GM12801 (cell line): Measurements from ENCODE around the gene CYP2F1.

Experiments used
- CTCF ChIP-seq: IDR thresholded peaks from one replicate; pipeline ENCODE4 v1.5.1; 2011; ENCODE audit warnings: control low read depth; ENCODE audit not compliant: insufficient read length; ENCODE audit errors: extremely low read depth

Gene CYP2F1

GRCh38 chr19:41166944-41167804 lies 52.9 kb downstream of the CYP2F1 start:
- TF ChIP-seq CTCF = no peak

DNA sequence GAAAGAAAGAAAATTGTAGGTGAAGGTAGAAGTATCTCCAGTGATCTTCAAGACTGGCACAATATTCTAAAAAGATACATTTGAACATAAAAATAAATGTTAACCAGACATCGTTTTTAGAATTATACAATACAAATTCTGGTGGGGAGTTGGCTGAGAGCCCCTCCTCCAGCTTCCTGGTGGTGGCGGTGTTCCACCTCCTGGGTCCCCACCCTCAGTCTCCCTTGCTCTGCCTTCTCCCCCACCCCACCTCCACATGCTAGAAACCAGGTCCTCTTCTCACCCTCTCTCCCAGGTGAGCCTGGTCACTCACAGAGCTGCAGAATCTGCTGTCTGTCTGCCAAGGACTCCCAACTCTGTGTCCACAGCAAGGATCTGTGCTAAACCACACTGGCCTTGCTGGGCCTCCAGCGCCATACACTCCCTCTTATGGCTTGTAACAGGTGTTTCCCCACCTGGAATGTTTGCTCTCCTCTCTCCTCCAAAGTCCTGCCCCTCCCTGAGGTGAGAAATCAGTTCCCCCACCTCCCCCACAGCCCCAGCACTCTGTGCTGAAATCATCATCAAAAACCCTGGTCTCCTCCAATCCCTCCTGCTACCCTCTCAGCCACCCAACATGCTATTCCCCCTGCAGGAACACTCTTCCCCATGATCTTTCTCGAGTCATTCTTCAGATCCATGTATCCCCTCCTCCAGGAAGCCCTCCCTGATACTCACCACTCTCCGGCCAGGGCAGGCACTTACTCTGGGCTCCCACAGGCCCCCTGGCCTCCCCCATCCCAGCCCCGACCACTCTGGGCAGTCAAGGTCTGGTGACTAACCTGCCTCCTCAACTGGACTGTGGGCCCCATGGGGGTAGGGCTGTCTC lies 58.3 kb downstream of the CYP2F1 start:
- TF ChIP-seq CTCF = no peak

GRCh38 chr19:41174297-41174928 lies 60.2 kb downstream of the CYP2F1 start:
- TF ChIP-seq CTCF = no peak

DNA sequence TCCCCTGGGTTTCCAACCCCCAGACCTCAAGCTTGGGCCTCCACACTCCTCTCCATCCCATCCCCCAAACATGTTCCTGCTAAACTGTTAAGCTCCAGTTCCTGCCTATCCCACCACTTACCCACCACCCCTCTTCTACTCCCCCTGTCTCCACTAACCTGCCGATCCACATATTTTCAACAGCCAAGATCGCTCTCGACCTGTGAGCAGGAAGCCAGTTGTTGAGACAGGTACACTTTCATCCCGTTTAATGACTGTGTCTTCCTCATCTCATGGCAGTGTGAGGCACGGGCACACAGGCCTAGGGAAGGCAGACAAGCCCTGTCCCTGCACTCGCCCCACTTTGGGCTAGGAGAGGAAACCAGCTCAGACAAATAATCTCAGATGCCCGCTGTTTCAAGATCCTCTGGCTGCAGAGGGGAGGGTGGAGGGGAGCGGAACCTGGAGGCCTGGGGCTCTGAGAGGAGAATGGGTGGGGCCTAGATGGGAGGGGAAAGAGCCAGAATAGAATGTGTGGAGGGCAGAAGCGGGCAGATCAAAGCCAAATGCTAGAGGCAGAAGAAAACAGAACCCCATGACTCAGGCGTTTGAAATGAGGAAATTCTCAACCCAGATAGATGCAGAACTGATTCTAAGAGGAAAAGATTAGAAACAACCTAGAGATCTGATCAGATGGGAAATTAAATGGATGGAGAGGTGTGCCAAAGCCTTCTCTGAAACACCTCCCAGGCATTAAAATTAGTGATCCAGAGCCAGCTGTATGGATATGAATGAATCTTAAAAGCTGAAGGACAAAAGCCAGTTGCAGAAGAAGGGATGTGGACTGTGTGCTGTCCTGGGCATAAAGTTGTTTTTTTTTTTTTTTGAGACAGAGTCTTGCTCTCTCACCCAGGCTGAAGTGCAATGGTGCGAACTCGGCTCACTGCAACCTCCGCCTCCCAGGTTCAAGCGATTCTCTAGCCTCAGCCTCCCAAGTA lies 61.9 kb downstream of the CYP2F1 start:
- TF ChIP-seq CTCF = no peak
